ENCODE data around the gene RGL1.

DNA sequence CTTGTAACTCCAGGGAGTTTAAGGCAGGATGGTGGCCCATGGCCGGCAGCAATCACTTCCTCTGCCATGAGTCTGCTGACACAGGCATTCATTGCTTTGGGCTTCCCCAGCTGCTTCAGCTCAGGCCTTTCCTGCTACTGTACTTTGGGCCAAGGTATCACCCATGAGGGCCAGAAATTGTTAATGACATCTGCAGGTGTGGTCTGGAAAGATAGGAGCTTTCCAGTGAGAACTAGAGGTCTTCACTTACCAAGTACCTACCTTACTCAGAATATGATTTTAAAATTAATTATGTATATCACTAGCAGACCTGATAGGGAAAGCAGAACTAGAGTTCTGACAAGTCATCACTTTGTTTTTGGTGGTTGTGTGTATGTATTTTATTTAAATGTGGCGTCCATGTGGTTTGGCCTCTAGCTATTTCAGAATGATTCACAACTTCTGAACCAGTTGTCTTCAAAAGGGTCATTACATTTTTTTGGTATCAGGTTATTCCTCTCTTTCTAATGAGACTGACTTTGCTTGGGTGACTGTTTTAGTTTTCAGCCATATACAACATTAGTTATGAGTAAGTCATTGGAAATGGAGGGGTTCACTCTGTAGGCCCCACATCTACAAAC lies 2.7 kb downstream of the RGL1 start:
- TF ChIP-seq, protein P1, sequence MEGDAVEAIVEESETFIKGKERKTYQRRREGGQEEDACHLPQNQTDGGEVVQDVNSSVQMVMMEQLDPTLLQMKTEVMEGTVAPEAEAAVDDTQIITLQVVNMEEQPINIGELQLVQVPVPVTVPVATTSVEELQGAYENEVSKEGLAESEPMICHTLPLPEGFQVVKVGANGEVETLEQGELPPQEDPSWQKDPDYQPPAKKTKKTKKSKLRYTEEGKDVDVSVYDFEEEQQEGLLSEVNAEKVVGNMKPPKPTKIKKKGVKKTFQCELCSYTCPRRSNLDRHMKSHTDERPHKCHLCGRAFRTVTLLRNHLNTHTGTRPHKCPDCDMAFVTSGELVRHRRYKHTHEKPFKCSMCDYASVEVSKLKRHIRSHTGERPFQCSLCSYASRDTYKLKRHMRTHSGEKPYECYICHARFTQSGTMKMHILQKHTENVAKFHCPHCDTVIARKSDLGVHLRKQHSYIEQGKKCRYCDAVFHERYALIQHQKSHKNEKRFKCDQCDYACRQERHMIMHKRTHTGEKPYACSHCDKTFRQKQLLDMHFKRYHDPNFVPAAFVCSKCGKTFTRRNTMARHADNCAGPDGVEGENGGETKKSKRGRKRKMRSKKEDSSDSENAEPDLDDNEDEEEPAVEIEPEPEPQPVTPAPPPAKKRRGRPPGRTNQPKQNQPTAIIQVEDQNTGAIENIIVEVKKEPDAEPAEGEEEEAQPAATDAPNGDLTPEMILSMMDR (IDR thresholded peaks at IDR 0.05; ENCODE audit: low read depth, low read length, poor library complexity, severe bottlenecking) = no peak
- TF ChIP-seq EZH2phosphoT487 (IDR thresholded peaks at IDR 0.05; ENCODE audit: borderline replicate concordance, low read length) = no peak

All from DOHH2 (cell line).